GM12878 (cell line): ENCODE measurements around the gene SYNGAP1. TPM values are rescaled to one million over a fixed set of nuclear protein-coding genes. Genes with fewer than 3 reads are reported as not detected.
A peak's percentile ranks its signal among the peaks of the same experiment; 100 is the strongest.

ENCODE experiments used
- BRCA1 ChIP-seq: IDR thresholded peaks from 2 replicates; pipeline ENCODE4 v1.6.1; 2011; ENCODE audit warnings: low read depth, low read length, improper control_type of control experiment
- CREM ChIP-seq: IDR thresholded peaks from 2 replicates; pipeline ENCODE4 v1.6.1; 2014; ENCODE audit warnings: antibody characterized with exemption, low read depth
- DPF2 ChIP-seq: fragments of 450-650 bp; IDR thresholded peaks from 2 replicates; pipeline ENCODE4 v1.6.1; 2017; ENCODE audit warnings: mild to moderate bottlenecking
- EGR1 ChIP-seq, 2 experiments: IDR thresholded peaks; 1 replicate in 1 of 2; 2 replicates in 1 of 2; pipeline ENCODE4 v1.6.1; 2011 to 2012; ENCODE audit warnings: low read depth in 2 of 2, low read length in 2 of 2, borderline replicate concordance in 1 of 2, mild to moderate bottlenecking in 1 of 2, moderate library complexity in 1 of 2
- EP300 ChIP-seq, 2 experiments: fragments of 150-350 bp in 1 of 2; IDR thresholded peaks; 2 replicates each; pipeline ENCODE4 v1.6.1; 2011 to 2012; ENCODE audit warnings: low read depth in 2 of 2, low read length in 2 of 2, borderline replicate concordance in 1 of 2, improper control_type of control experiment in 1 of 2, inconsistent platforms in 1 of 2; ENCODE audit not compliant: control insufficient read depth in 1 of 2
- ETV6 ChIP-seq, 2 experiments: fragments of 450-650 bp in 1 of 2; IDR thresholded peaks in 1 of 2; conservative IDR thresholded peaks in 1 of 2; 2 replicates each; pipeline ENCODE4 v1.6.1; 2014; ENCODE audit warnings: antibody characterized with exemption in 1 of 2, borderline replicate concordance in 1 of 2, low read depth in 1 of 2, mild to moderate bottlenecking in 1 of 2, moderate library complexity in 1 of 2
- EZH2 ChIP-seq: IDR thresholded peaks from 2 replicates; pipeline ENCODE4 v1.6.1; 2012; ENCODE audit warnings: low read depth, mild to moderate bottlenecking, control low read depth, inconsistent platforms, low read length, borderline replicate concordance; ENCODE audit not compliant: control insufficient read depth
- FOXM1 ChIP-seq: IDR thresholded peaks from 2 replicates; pipeline ENCODE4 v1.6.1; 2012; ENCODE audit warnings: low read depth, mild to moderate bottlenecking, inconsistent platforms, low read length, moderate library complexity
- HCFC1 ChIP-seq: fragments of 150-350 bp; IDR thresholded peaks from 2 replicates; pipeline ENCODE4 v1.6.1; 2014; ENCODE audit warnings: low read length
- IRF3 ChIP-seq: fragments of 450-650 bp; IDR thresholded peaks from 2 replicates; pipeline ENCODE4 v1.6.1; 2014; ENCODE audit warnings: mild to moderate bottlenecking
- MEF2A ChIP-seq: IDR thresholded peaks from 2 replicates; pipeline ENCODE4 v1.6.1; 2011; ENCODE audit warnings: low read depth, mild to moderate bottlenecking, low read length, moderate library complexity; ENCODE audit not compliant: insufficient read depth
- MLLT1 ChIP-seq: fragments of 450-650 bp; IDR thresholded peaks from 2 replicates; pipeline ENCODE4 v1.6.1; 2016; ENCODE audit warnings: mild to moderate bottlenecking
- NFYB ChIP-seq: IDR thresholded peaks from 2 replicates; pipeline ENCODE4 v1.6.1; 2011; ENCODE audit warnings: low read depth, mild to moderate bottlenecking, low read length, improper control_type of control experiment, moderate library complexity; ENCODE audit not compliant: insufficient read depth
- NKRF ChIP-seq: fragments of 450-650 bp; conservative IDR thresholded peaks from 2 replicates; pipeline ENCODE4 v1.6.1; 2017; ENCODE audit warnings: mild to moderate bottlenecking, moderate library complexity
- POLR2AphosphoS2 ChIP-seq: IDR thresholded peaks from 2 replicates; pipeline ENCODE4 v1.6.1; 2011; ENCODE audit warnings: low read depth, mild to moderate bottlenecking, low read length, improper control_type of control experiment, moderate library complexity
- POU2F2 ChIP-seq: IDR thresholded peaks from 3 replicates; pipeline ENCODE4 v1.6.1; 2011; ENCODE audit warnings: low read depth, mild to moderate bottlenecking, low read length, borderline replicate concordance
- RBBP5 ChIP-seq: fragments of 200-600 bp; sonication (generic); conservative IDR thresholded peaks from 2 replicates; pipeline ENCODE4 v1.6.1; 2016
- RELB ChIP-seq: fragments of 450-650 bp; IDR thresholded peaks from 2 replicates; pipeline ENCODE4 v1.6.1; 2017; ENCODE audit warnings: low read depth, mild to moderate bottlenecking, moderate library complexity
- RFX5 ChIP-seq: IDR thresholded peaks from 2 replicates; pipeline ENCODE4 v1.6.1; 2011; ENCODE audit warnings: low read depth, low read length, improper control_type of control experiment
- RUNX3 ChIP-seq: IDR thresholded peaks from 2 replicates; pipeline ENCODE4 v1.6.1; 2012; ENCODE audit warnings: low read length, inconsistent platforms
- SIN3A ChIP-seq: IDR thresholded peaks from 2 replicates; pipeline ENCODE4 v1.6.1; 2012; ENCODE audit warnings: low read depth, low read length, improper control_type of control experiment
- STAT1 ChIP-seq: fragments of 450-650 bp; conservative IDR thresholded peaks from 2 replicates; pipeline ENCODE4 v1.6.1; 2014; ENCODE audit warnings: antibody characterized with exemption, mild to moderate bottlenecking
- TCF7 ChIP-seq: IDR thresholded peaks from 2 replicates; pipeline ENCODE4 v1.6.1; 2014; ENCODE audit warnings: antibody characterized with exemption, borderline replicate concordance
- polyA plus RNA-seq, 11 experiments: library from polyadenylated mRNA; depleted of rRNA in 4 of 11; unstranded in 6 of 11; stranded (reverse) in 5 of 11; fragments of >200 nt; fragmentation: Nextera tagmentation in 4 of 11; fragmentation: Illumina TruSeq in 1 of 11; extraction: Ambion mirVana in 4 of 11; extraction: Trizol in 1 of 11; gene quantifications; 1 replicate in 1 of 11; 2 replicates in 10 of 11; pipeline versions ENCODE4 v1.2.1 to v1.2.3, GENCODE V29; 2011 to 2016; ENCODE audit warnings: inconsistent platforms in 2 of 11, missing spikeins in 2 of 11, low read depth in 1 of 11
- total RNA-seq, 4 experiments: library from RNA; depleted of rRNA in 3 of 4; stranded (reverse); fragments of >200 nt in 3 of 4; fragmentation: Illumina TruSeq in 1 of 4; extraction: Trizol in 1 of 4; gene quantifications; 2 replicates each; pipeline versions ENCODE4 v1.2.1 to v1.2.3, GENCODE V29; 2013 to 2021

Gene SYNGAP1
- total and polyA plus RNA-seq, 10 of the 15 experiments (the other 5 are each of a cell fraction or from before 2014, with no cell fraction given) = 0.05 to 9.2 (median 1.2) TPM

- no peak for TF ChIP-seq HCFC1
- TF ChIP-seq FOXM1 = no peak
- TF ChIP-seq BRCA1 = no peak
- no peak for TF ChIP-seq EP300 (IDR thresholded peaks at IDR 0.05; ENCODE audit: borderline replicate concordance in 1 of 2, control insufficient read depth in 1 of 2, low read depth in 2 of 2, low read length in 2 of 2)
- no peak for TF ChIP-seq RUNX3
- TF ChIP-seq IRF3 = no peak
- peak; percentile 23; the same call in 1 of the 2 replicates for TF ChIP-seq DPF2
- peak; percentile 81; the same call in 1 of the 2 replicates for TF ChIP-seq NKRF
- no peak for TF ChIP-seq NFYB
- no peak for TF ChIP-seq EZH2
- TF ChIP-seq POU2F2 = no peak
- peak in 1 of 2 experiments; percentile 70; a peak in 2 of 3 replicates for TF ChIP-seq EGR1 (IDR thresholded peaks at IDR 0.05; ENCODE audit: borderline replicate concordance in 1 of 2, low read depth in 2 of 2, low read length in 2 of 2)
- no peak for TF ChIP-seq STAT1
- TF ChIP-seq POLR2AphosphoS2 = no peak; the same call in 1 of the 2 replicates
- TF ChIP-seq CREM = no peak
- TF ChIP-seq SIN3A = no peak
- no peak for TF ChIP-seq RBBP5
- TF ChIP-seq MLLT1 = no peak
- no peak for TF ChIP-seq RFX5
- no peak for TF ChIP-seq ETV6 (conservative IDR thresholded peaks at IDR 0.05 in 1 of 2, IDR thresholded peaks at IDR 0.05 in 1 of 2; ENCODE audit: borderline replicate concordance in 1 of 2, low read depth in 1 of 2)
- no peak for TF ChIP-seq MEF2A
- no peak for TF ChIP-seq TCF7
- no peak for TF ChIP-seq RELB
These were observed 7.8 kb downstream of the SYNGAP1 start (continued) for GRCh38 chr6:33427585-33428223.
